ENCODE measurements around the gene FEM1A. TPM values are rescaled to one million over a fixed set of nuclear protein-coding genes. Genes with fewer than 3 reads are reported as not detected.
"Not testable (repeated sequence)": the region's sequence is repeated elsewhere in the genome, so short reads cannot be mapped to it uniquely, and the experiment has no call there.

Gene FEM1A
- total RNA-seq, 1 donor from 2014 or later = 6.2 TPM

DNA sequence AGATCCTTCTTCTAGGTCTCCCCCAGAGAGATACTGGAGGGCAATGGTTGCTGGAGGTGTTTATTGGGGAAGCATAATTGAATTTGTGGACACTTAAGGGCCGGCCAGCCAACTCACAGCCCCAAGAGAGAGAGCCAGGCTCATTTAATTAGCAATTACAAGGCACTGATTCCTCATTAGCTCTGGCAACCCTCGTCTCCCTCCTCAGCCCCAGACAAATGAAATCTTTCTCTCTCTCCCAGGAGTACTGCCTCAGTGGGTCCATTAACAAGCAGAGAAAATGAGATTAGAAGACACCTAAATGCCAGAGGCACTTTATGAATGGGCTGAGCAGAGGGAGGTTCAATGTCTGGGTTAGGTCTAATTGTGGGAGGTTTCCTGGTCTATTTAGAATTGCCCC lies 19.0 kb upstream of the FEM1A start:
- no peak for DNase-seq (ENCODE audit: low spot score)
- ATAC-seq = no peak

DNA sequence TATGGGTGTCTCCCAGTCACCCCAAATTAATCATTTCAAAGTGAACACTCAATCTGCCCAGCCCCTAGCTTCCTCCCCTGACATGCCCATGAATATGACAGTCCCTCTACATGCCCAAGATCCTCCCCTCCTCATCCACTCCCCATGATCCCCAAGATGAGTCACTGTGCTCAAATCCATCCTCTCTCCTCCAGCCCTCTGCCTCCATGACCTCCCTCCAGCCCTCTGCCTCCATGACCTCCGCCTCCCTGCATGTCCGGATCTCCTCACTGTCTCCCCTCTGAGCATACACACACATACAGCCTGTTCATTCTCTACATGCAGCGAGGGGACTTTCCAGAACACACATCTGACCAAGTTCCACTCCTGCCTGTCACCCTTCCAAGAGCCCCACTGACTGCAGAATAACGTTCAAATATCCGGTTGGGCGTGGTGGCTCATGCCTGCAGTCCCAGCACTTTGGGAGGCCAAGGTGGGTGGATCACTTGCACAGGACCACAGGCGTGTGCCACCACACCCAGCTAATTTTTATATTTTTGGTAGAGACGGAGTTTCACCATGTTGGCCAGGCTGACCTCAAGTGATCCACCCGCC lies 18.4 kb upstream of the FEM1A start:
- ATAC-seq (no peak), DNase-seq (ENCODE audit: low spot score) (no peak)

DNA sequence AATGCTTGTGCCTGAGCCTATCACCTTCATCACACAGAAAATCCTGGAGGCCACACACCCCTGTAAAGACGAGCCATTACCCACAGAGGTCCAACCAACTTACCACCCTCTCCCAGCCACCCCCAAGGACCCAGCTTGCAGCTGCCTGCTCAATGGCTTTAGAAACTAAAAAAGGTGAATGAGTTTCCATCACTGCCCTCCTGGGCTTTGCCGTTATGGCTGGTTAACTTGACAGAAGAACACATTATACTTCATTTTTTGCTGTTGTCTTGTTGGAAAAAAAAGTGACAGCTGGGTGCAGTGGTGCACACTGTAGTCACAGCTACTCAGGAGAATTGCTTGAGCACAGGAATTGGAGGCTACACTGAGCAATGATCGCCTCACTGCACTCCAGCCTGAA lies 17.4 kb upstream of the FEM1A start:
- DNase-seq (ENCODE audit: low spot score) (no peak), ATAC-seq (no peak)

DNA sequence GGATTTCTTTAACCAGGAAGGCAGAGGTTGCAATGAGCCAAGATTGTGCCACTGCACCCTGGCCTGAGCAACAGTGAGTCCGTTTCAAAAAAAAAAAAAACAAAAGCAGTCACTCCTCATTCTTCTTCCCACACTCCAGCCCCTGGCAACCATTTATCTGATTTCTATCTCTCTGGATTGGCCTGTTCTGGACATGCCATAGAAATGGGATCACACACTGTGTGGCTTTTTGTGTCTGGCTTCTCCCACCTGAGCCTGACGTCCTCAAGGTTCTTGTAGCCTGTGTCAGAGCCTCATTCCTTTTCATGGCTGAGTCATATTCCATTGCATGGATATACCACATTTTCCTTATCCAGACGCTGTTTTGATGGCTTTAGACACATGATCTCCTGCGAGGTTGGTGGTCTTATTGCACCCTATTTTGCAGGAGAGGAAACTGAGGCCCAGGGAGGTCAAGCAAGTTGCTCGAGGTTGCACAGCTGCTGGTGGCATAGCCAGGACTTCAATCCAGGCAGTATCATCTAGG lies 15.8 kb upstream of the FEM1A start:
- DNase-seq (ENCODE audit: low spot score) (no peak), ATAC-seq (no peak)

DNA sequence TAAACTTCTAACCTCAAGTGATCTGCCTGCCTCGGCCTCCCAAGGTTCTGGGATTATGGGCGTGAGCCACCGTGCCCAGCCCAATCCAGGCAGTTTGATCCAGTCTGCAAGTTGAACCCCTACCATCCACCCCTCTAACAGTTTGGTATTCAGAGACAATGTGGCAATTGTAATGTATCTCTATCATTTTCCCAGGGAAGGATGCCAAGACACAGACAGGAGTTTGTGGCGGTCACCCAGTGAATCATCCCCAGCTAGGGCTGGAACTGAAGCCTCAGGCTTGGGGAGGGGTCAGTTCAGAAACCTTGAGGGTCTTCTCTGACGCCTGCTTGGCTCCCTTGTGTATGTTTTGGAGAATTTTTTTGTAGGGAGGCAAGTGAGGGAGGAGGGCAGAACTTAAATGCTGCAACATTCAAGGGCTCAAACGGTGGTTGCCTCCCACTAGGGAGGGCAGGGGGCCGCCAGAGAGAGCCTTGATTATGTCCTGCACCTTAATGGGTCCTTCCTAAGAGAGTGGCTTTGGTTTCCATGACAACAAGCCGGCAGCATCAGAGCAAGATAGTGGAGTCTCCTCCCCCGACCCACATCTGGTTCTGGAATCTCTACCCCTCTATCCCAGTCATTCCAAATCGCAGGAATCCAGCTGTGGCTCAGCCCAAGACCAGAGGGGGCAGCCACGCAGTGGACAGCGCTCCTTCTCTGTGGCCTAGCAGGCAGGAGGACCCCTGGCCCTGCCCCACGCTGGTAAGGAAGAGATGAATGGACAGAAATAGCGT lies 14.9 kb upstream of the FEM1A start:
- ATAC-seq (no peak), DNase-seq (ENCODE audit: low spot score) (no peak)

DNA sequence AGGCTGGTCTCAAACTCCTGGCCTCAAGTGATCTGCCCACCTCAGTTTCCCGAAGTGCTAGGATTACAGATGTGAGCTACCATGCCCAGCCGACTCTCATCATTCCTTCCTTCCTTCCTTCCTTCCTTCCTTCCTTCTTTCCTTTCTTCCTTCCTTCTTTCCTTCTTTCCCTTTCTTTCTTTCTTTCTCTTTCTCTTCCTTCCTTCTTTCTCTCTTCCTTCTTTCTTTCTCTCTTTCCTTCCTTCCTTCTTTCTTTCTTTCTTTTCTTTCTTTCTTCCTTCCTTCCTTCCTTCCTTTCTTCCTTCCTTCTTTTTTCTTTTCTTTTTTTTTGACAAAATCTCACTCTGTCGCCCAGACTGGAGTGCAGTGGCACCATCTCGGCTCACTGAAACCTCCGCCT lies 13.4 kb upstream of the FEM1A start:
- not testable (repeated sequence) for DNase-seq (ENCODE audit: low spot score); ATAC-seq

DNA sequence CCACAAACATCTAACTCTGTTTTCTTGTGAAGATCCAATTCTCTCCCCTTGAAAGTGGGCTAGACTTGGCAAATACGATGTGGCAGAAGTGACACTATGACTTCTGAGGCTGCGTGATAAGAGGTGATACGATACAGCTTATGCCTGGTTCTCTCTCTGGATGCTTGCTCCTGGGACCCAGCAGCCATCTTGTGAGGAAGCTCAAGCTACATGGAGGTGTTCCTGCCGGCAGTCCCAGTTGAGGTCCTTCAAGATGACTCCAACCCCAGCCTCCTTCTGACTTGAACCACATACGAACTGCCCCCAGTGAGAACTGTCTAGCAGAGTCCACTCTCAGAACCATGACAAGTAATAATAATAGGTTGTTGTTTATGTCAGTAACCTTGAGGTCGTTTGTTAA lies 10.7 kb upstream of the FEM1A start:
- DNase-seq (ENCODE audit: low spot score) (no peak), ATAC-seq (no peak)

DNA sequence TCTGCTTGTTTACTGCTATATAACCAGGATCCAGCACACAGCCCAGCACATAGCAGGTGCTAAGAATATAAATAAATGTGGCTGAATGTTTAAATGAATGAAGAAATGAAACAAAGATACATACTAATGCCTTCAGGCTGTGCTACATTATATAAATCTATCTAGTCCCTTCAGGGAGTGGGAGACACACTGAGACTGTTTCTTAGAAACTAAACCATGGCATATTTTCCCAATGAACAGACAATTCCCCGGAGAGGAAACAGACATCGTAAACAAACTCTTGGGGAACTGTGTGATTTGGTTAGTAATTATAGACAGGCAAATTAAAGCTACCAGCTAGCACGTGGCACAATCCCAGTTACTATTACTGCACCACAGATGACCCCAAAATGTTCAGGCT lies 9.7 kb upstream of the FEM1A start:
- DNase-seq (ENCODE audit: low spot score) (no peak), ATAC-seq (no peak)

DNA sequence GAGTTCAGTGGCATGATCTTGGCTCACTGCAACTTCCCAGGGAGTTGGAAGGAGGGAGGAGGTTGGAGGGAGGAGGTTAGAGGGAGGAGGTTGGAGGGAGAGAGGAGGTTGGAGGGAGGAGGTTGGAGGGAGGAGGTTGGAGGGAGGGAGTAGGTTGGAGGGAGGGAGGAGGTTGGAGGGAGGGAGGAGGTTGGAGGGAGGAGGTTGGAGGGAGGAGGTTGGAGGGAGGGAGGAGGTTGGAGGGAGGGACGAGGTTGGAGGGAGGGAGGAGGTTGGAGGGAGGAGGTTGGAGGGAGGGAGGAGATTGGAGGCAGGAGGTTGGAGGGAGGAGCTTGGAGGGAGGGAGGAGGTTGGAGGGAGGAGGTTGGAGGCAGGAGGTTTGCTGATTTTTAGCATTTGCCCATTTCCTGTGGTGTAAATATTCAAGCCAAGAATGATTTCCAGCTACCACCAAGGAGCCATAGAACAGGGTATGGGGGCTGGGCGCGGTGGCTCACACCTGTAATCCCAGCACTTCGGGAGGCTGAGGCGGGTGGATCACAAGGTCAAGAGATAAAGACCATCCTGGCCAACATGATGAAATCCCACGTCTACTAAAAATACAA lies 5.0 kb upstream of the FEM1A start:
- not testable (repeated sequence) for ATAC-seq; DNase-seq (ENCODE audit: low spot score)

DNA sequence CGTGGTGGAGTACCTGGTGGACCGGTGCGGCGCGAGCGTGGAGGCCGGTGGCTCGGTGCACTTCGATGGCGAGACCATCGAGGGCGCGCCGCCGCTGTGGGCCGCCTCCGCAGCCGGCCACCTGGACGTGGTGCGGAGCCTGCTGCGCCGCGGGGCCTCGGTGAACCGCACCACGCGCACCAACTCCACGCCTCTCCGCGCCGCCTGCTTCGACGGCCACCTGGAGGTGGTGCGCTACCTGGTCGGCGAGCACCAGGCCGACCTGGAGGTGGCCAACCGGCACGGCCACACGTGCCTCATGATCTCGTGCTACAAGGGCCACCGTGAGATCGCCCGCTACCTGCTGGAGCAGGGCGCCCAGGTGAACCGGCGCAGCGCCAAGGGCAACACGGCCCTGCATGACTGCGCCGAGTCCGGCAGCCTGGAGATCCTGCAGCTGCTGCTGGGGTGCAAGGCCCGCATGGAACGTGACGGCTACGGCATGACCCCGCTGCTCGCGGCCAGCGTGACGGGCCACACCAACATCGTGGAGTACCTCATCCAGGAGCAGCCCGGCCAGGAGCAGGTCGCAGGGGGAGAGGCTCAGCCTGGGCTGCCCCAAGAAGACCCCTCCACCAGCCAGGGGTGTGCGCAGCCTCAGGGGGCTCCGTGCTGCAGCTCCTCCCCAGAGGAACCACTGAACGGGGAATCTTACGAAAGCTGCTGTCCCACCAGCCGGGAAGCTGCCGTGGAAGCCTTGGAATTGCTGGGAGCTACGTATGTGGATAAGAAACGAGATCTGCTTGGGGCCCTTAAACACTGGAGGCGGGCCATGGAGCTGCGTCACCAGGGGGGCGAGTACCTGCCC lies 708 bp downstream of the FEM1A start:
- ATAC-seq (peak; percentile 1), DNase-seq (ENCODE audit: low spot score) (peak; percentile 58)

DNA sequence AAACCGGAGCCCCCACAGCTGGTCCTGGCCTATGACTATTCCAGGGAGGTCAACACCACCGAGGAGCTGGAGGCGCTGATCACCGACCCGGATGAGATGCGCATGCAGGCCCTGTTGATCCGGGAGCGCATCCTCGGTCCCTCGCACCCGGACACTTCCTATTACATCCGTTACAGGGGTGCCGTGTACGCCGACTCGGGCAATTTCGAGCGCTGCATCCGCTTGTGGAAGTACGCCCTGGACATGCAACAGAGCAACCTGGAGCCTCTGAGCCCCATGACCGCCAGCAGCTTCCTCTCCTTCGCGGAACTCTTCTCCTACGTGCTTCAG lies 1.3 kb downstream of the FEM1A start:
- not testable (repeated sequence) for ATAC-seq; DNase-seq (ENCODE audit: low spot score)

DNA sequence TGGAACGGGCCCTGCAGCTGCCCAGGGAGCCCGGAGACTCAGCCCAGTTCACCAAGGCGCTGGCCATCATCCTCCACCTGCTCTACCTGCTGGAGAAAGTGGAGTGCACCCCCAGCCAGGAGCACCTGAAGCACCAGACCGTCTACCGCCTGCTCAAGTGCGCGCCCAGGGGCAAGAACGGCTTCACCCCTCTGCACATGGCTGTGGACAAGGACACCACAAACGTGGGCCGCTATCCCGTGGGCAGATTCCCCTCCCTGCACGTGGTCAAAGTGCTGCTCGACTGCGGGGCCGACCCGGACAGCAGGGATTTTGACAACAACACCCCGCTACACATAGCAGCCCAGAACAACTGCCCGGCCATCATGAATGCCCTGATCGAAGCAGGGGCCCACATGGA lies 1.7 kb downstream of the FEM1A start:
- ATAC-seq = not testable (repeated sequence)

DNA sequence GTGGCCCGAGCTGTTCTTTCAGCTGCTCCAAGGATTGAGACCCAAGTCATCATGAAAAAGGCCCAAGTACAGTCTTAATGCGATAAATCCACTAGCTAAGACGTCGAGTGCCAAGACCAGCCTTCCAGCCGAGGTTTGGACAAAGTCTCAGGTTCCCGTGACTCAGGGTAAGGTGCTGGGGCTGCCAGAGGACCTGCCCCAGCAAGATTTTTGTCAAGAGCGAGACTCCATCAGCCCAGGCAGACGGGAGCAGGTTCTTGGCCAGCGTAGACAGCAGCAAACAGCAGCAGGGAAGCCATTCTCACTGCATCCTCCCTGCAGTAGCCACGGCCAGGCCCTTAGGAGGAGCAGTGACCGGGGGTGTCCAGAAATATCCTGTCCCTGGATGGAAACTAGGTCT lies 3.4 kb downstream of the FEM1A start:
- no peak for ATAC-seq

More for the DNA sequence above, 1.7 kb downstream of the FEM1A start:
- not testable (repeated sequence) for DNase-seq (ENCODE audit: low spot score)

DNA sequence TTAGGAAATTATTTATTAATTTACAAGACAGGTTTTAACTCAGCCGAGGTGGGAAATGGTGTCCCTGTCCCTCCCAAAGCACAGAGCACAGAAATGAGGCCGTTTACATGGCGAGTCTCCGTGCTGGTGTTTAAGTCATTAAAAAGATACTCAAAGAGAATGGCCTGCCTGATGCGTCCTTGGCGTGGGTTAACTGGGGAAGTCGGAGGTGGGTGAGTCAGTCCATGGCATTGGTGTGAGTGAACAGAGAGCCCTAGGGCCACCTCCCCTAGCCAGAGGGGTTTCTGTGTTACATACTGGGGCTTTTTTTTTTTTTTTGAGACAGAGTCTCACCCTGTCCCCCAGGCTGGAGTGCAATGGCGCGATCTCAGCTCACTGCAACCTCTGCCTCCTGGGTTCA lies 3.9 kb downstream of the FEM1A start:
- ATAC-seq (no peak), DNase-seq (ENCODE audit: low spot score) (no peak)

More for the DNA sequence above, 3.4 kb downstream of the FEM1A start:
- DNase-seq (ENCODE audit: low spot score) = no peak

DNA sequence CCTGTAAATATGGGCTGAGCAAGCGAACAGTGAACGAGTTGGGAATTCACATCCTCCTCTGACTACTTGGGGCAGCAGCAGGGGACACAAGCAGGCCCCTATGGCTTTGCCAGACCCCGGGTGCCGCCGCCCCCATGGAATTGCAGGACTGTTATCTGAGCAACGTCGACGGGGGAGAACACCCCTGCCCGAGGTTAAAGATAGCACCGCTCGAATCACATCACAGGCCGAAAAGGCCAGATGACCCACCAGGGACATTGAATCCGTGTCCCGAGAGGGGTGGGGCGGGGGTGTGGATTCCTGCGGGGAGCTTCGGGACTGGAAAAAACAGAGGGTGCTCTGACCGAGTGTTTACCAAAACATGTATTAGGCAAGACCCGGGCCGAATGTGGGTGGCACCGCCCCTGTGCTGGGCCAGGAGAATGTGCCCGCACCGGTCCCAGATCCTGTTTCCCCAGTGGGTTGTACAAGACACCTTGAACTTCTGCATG lies 9.1 kb downstream of the FEM1A start:
- ATAC-seq = peak; percentile 70
- no peak for DNase-seq (ENCODE audit: low spot score)

DNA sequence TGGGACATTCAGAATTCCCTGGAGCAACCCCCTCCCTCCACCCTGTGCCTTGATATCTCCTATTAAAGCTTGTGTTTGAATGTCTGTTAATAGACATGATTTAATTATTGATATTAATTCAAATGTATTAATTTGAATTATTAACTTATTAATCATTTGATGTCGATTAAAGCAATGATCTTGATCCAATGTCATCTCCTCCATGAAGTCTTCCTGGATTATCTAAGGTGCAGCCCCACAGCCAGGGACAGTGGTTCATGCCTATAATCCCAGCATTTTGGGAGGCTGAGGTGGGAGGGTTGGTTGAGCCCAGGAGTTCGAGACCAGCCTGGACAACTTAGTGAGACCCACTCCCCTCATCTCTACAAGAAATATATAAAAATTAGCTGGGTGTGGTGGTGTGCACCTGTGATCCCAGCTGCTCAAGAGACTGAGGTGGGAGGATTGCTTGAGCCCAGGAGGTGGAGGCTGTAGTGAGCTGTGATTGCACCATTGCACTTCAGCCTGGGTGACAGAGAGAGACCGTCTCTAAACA lies 9.6 kb downstream of the FEM1A start:
- DNase-seq (ENCODE audit: low spot score) (no peak), ATAC-seq (no peak)

DNA sequence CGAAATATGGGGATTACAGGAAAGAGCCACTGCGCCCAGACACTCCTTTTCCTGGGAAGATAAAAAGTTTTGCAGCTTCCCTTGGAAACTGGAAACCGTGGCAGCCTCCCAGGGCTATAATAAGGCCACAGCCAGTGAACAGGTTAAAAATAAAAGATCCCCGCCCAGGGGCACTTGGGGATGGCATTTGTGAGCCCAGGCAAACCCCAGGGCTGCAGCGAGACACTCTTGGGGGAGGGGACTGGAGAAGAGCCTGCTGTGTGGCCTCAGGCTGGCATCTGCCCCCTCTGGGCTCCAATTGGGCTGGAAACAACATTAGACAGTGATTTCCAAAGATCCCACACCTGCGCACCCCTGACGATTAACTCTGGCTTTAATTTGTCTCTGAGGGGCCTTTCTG lies 11.2 kb downstream of the FEM1A start:
- DNase-seq (ENCODE audit: low spot score) (no peak), ATAC-seq (no peak)

DNA sequence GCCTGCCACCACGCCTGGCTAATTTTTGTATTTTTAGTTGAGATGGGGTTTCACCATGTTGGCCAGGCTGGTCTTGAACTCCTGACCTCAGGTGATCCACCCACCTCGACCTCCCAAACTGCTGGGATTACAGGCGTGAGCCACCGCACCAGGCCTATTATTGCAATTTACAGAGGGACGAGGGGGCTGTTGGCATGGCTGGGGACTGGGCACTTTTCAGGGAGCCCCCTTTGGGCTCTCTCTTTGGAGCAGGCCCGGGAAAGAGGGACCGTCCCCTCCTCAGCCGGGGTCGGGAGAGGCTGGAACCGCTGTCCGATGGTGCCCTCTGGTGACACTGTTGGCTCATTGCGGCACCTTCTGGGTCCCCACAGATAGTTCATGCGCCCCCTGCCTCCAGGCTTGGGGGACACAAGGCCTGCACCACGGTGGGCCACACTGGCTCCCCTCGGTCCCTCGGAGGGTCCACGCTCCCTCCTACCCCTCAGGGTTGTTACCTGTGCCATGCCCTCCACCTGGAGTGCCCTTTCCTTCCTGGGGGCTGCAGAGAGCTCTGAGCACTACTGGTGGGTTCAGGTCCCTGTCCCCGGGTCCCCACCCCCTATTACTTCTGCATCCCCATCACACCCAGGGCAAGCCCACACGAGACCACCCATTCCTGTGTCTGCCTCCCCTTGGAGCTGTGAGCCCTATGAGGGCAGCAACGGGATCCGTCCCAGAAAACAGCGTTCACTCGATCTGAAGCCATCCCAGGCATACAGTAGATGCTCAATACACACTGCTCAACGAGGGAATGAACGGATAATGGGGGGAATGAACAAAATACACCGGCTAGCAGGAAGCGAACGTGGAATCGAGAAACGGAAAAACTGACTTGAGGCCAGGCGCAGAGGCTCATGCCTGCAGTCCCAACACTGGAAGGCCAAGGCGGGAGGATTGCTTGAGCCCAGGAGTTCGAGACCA lies 12.5 kb downstream of the FEM1A start:
- DNase-seq (ENCODE audit: low spot score) = peak; percentile 58
- peak; percentile 84 for ATAC-seq

DNA sequence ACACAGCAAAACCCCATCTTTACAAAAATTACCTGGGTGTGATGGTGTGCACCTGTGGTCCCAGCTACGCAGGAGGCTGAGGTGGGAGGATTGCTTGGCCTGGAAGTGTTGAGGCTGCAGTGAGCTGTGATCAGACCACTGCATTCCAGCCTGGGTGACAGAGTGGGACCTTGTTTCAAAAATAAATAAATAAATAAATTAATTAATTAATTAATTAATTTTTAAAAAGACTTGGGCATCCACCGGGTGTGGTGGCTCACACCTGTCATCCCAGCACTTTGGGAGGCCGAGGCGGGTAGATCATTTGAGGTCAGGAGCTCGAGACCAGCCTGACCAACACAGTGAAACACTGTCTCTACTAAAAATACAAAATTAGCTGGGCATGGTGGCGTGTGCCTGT lies 13.6 kb downstream of the FEM1A start:
- ATAC-seq; DNase-seq (ENCODE audit: low spot score): not testable (repeated sequence)

DNA sequence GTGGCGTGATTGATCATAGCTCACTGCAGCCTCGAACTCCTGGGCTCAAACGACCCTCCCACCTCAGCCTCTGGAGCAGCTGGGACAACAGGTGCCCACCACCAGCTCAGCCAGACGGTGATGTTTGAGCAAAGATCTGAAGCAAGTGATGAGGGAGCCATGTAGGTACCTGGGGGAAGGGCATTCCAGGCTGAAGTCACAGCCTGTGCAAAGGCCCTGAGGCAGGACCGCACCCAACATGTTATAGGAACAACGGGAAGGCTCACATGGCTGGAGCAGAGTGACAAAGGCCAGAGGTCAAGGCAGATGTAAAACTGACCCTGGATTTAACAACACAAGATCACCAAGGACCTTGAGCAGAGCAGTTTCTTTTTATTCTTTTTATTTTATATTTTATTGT lies 14.8 kb downstream of the FEM1A start:
- ATAC-seq (no peak), DNase-seq (ENCODE audit: low spot score) (no peak)
